H1 (cell line): ENCODE measurements around the gene GDNF. TPM values are rescaled to one million over a fixed set of nuclear protein-coding genes. Genes with fewer than 3 reads are reported as not detected.

Experiments used
- BACH1 ChIP-seq: IDR thresholded peaks from 2 replicates; pipeline ENCODE4 v1.6.1; 2012; ENCODE audit warnings: low read length, improper control_type of control experiment
- BRCA1 ChIP-seq: IDR thresholded peaks from 2 replicates; pipeline ENCODE4 v1.6.1; 2012; ENCODE audit warnings: low read depth, low read length, improper control_type of control experiment
- E2F6 ChIP-seq: IDR thresholded peaks from 2 replicates; pipeline ENCODE4 v1.6.1; 2012; ENCODE audit warnings: inconsistent platforms
- EP300 ChIP-seq, 2 experiments: IDR thresholded peaks; 1 replicate in 1 of 2; 2 replicates in 1 of 2; pipeline ENCODE4 v1.6.1; 2011 to 2012; ENCODE audit warnings: low read depth in 2 of 2, low read length in 2 of 2, mild to moderate bottlenecking in 2 of 2, borderline replicate concordance in 1 of 2, inconsistent platforms in 1 of 2, moderate library complexity in 1 of 2
- GTF2F1 ChIP-seq: IDR thresholded peaks from 2 replicates; pipeline ENCODE4 v1.6.1; 2012; ENCODE audit warnings: low read depth, low read length, improper control_type of control experiment, borderline replicate concordance
- SIRT6 ChIP-seq: IDR thresholded peaks from one replicate; pipeline ENCODE4 v1.7.1; 2012; ENCODE audit warnings: low read length, inconsistent platforms
- SP4 ChIP-seq: IDR thresholded peaks from 2 replicates; pipeline ENCODE4 v1.6.1; 2012; ENCODE audit warnings: low read length, inconsistent platforms
- polyA plus RNA-seq, 7 experiments: library from polyadenylated mRNA; depleted of rRNA in 3 of 7; stranded (reverse) in 5 of 7; unstranded in 2 of 7; fragments of >200 nt in 5 of 7; fragments of 200-250 nt in 2 of 7; gene quantifications; 1 replicate in 5 of 7; 2 replicates in 1 of 7; 4 replicates in 1 of 7; pipeline versions ENCODE4 v1.2.1 to v1.2.3, GENCODE V29; 2011 to 2013; ENCODE audit warnings: missing spikeins in 2 of 7, mixed read lengths in 2 of 7
- total RNA-seq: library from RNA; stranded (reverse); fragmentation: NEBNext Ultra II Directional; extraction: Animal tissue kit (Norgen Biotek cat#: 25700); gene quantifications from 2 replicates; pipeline ENCODE4 v1.2.1, GENCODE V29; 2021

Gene GDNF
- total and polyA plus RNA-seq, 2 of the 8 experiments (the other 6 are each of a cell fraction or from before 2014, with no cell fraction given): 0.15 to 2.0 TPM

DNA sequence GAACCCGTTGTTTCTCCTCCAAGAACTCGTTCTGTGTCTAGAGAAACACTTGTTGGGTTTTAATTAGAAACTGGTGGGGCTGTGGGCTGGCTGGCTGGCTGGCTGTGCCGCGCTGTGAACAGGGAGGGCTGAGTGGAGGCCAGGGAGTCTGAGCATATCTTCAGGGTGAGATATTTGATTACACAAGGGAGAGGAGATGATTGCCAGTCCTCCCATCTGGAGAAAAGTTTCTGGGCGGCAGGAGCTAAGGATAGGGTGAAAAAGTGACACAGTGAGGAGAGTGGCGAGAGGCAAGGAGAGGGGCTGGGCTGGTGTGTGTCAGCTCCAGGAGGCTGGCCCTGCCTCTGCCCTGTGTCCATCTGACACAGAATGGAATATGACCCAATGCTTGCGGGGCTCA, 63.0 kb downstream of the GDNF start (continued):
- TF ChIP-seq BACH1 (no peak), SIRT6 (no peak), E2F6 (no peak), BRCA1 (no peak), SP4 (no peak), EP300 (IDR thresholded peaks at IDR 0.05; ENCODE audit: borderline replicate concordance in 1 of 2, low read depth in 2 of 2, low read length in 2 of 2) (no peak), GTF2F1 (no peak)
- TF ChIP-seq, all 59 proteins: peak for 0
